Left lung (tissue), 14 donors: ENCODE data around the gene CEACAM19. TPM values are rescaled to one million over a fixed set of nuclear protein-coding genes. Genes with fewer than 3 reads are reported as not detected.
A peak's percentile ranks its signal among the peaks of the same experiment; 100 is the strongest.
"Not testable (repeated sequence)": the region's sequence is repeated elsewhere in the genome, so short reads cannot be mapped to it uniquely, and the experiment has no call there.

Source experiments
- ATAC-seq: fragments of 200-7000 bp; cut with Tn5 transposase; one replicate; pipeline ENCODE4 v1.9.1; 2020; ENCODE audit warnings: moderate library complexity
- DNase-seq, 4 donors: peaks; one replicate each; pipeline ENCODE4 v3.0.0-alpha.2; 2013 to 2020
- H3K27ac ChIP-seq, 2 donors: fragments of 200-600 bp; sonication (generic) in 1 of 2; one replicate each; pipeline versions ENCODE4 v1.5.0 to v1.8.0; 2020 to 2021
- H3K27me3 ChIP-seq, 2 donors: fragments of 200-600 bp; sonication (generic) in 1 of 2; one replicate each; pipeline versions ENCODE4 v1.5.0 to v1.8.0; 2020 to 2021
- H3K36me3 ChIP-seq, 2 donors: fragments of 200-600 bp; sonication (generic) in 1 of 2; one replicate each; pipeline versions ENCODE4 v1.5.0 to v1.8.0; 2020 to 2021
- H3K4me1 ChIP-seq, 2 donors: fragments of 200-600 bp; one replicate each; pipeline ENCODE4 v1.8.0; 2021
- H3K4me3 ChIP-seq, 2 donors: fragments of 200-600 bp; sonication (generic) in 1 of 2; one replicate each; pipeline versions ENCODE4 v1.5.0 to v1.8.0; 2020 to 2021; ENCODE audit warnings: mild to moderate bottlenecking in 1 of 2
- H3K9me3 ChIP-seq, 2 donors: fragments of 200-600 bp; sonication (generic) in 1 of 2; one replicate each; pipeline versions ENCODE4 v1.5.0 to v1.8.0; 2020 to 2021
- CTCF ChIP-seq, 2 donors: fragments of 200-600 bp; sonication (generic) in 1 of 2; IDR thresholded peaks; one replicate each; pipeline versions ENCODE4 v1.5.0 to v1.8.0; 2021; ENCODE audit warnings: antibody characterized with exemption in 2 of 2
- intact Hi-C, 2 donors: fragments of 100-400 bp; cut with DNase I; formaldehyde crosslinking; loops; one replicate each; pipeline versions ENCODE4 v1.11.2 to v1.14.2; 2022
- long read RNA-seq, 12 donors: library from polyadenylated mRNA in 2 of 12; unstranded in 2 of 12; transcript quantifications; one replicate each; pipeline ENCODE4 v2.0.0 and lab custom pipeline, GENCODE V29; 2019 to 2026
- polyA plus RNA-seq, 6 donors: library from polyadenylated mRNA; unstranded; fragments of 120-200 nt; gene quantifications; one replicate each; pipeline ENCODE4 v1.2.1, GENCODE V29; 2013; ENCODE audit not compliant: insufficient read length in 6 of 6
- total RNA-seq, 2 donors: library from RNA; stranded (reverse); fragmentation: NEBNext Ultra II Directional; extraction: Animal tissue kit (Norgen Biotek cat#: 25700); gene quantifications; one replicate each; pipeline ENCODE4 v1.2.1, GENCODE V29; 2021
- donor health status: DM: no; HTN: yes; CAD: no.
- donor health status: DM: no; HTN: no; CAD: no.

The CEACAM19 gene, protein sequence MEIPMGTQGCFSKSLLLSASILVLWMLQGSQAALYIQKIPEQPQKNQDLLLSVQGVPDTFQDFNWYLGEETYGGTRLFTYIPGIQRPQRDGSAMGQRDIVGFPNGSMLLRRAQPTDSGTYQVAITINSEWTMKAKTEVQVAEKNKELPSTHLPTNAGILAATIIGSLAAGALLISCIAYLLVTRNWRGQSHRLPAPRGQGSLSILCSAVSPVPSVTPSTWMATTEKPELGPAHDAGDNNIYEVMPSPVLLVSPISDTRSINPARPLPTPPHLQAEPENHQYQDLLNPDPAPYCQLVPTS
- 1 to 10 TPM; 4.1 to 5.4 TPM for total RNA-seq
- polyA plus RNA-seq = 10 to 100 TPM; 12.8 to 21.9 (median 15.9) TPM
- long read RNA-seq, donor 1 = 0 reads
- long read RNA-seq, donor 2 = 0 reads
- long read RNA-seq, donor 3 = 0 reads
- long read RNA-seq, donor 4, partial matches to known transcripts = 0 of 1 reads
- long read RNA-seq, donor 4, other reads (novel, unspliced or antisense) = 1 of 1 reads
- long read RNA-seq, donor 5, partial matches to known transcripts = 7 of 7 reads
- long read RNA-seq, donor 5, other reads (novel, unspliced or antisense) = 0 of 7 reads
- long read RNA-seq, donor 6 = 0 reads
- long read RNA-seq, donor 7 = 0 reads
- long read RNA-seq, donor 8 = 0 reads
- long read RNA-seq, donor 9 = 0 reads
- long read RNA-seq, donor 10, partial matches to known transcripts = 0 of 1 reads
- long read RNA-seq, donor 10, other reads (novel, unspliced or antisense) = 1 of 1 reads
- long read RNA-seq, donor 11 = 0 reads
- long read RNA-seq, donor 12 = 0 reads

DNA sequence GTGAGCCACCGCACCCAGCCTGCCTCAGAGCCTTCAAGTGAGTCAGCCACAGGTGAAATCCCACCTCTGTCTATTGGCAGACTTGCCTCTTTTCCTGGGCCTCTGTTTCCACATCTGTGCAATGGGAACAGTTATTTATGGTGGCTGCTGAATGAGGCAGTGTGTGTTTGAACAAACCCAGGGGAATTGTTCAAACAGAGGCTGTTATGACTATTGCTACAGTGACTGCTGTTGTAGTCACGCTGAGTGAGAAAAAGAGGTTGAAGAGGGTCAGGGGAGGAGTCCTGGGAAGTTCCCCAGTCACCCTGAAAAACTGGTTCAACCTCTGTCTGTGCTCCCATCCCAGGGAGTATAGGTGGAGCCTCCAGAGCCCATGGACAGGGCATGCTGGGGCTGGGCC is at the start of gene CEACAM19:
TSS of gene CEACAM19 (plus strand) at position 83 of the 400 bp plus-strand sequence. CDS start 450 bp downstream, outside the sequence.
- Histone ChIP-seq H3K27me3 (no peaks in the 10 kb centered on the region), H3K4me1 (no peaks in the 10 kb centered on the region), H3K36me3 (no peaks in the 10 kb centered on the region), H3K27ac (no peak within 1 kb of the TSS), H3K4me3 (no peak within 1 kb of the TSS), H3K9me3 (no peaks in the 10 kb centered on the region)
- DNase-seq (no peak), ATAC-seq (peak; percentile 78)
- intact Hi-C loops = no loop called here
- no peak for TF ChIP-seq CTCF (IDR thresholded peaks at IDR 0.05)

- H3K27ac ChIP-seq = no peak overlapping the region
- no peak overlapping the region for H3K4me3 ChIP-seq
- ATAC-seq (peak; percentile 67), DNase-seq (no peak)
- H3K27me3 ChIP-seq = no peaks in the 10 kb centered on the region
- intact Hi-C loops = no loop called here
- no peaks in the 10 kb centered on the region for H3K36me3 ChIP-seq
- H3K9me3 ChIP-seq = no peaks in the 10 kb centered on the region
- peaks cover 0 to 18% of the 10 kb centered on the region in 2 donors for H3K4me1 ChIP-seq
- no peak for TF ChIP-seq CTCF (IDR thresholded peaks at IDR 0.05)
Measured at GRCh38 chr19:44623080-44623479, 48.2 kb upstream of the CEACAM19 start.

DNA sequence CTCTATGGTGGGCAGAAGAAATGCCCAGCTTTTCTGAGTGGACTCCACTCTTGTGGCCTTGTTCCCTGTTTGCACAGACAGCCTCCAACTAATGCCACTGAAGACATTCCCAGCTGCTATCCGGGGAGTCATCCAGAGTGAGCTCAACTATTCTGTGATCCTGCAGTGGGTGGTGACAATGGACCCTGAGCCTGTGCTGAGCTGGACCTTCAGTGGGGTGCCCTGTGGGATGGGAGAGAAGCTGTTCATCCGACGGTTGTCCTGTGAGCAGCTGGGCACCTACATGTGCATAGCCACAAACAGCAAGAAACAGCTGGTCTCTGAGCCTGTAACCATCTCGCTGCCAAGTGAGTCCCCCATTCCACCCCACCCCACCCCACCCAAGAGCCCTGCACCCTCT is 47.7 kb upstream of the CEACAM19 start:
- H3K4me3 ChIP-seq = no peak overlapping the region
- DNase-seq = no peak
- H3K9me3 ChIP-seq = no peaks in the 10 kb centered on the region
- no peak for ATAC-seq
- no peak for TF ChIP-seq CTCF (IDR thresholded peaks at IDR 0.05)
- intact Hi-C loops = no loop called here
- no peaks in the 10 kb centered on the region for H3K27me3 ChIP-seq
- H3K27ac ChIP-seq = no peak overlapping the region
- peaks cover 0 to 18% of the 10 kb centered on the region in 2 donors for H3K4me1 ChIP-seq
- peaks cover 0 to under 1% of the 10 kb centered on the region in 2 donors for H3K36me3 ChIP-seq

DNA sequence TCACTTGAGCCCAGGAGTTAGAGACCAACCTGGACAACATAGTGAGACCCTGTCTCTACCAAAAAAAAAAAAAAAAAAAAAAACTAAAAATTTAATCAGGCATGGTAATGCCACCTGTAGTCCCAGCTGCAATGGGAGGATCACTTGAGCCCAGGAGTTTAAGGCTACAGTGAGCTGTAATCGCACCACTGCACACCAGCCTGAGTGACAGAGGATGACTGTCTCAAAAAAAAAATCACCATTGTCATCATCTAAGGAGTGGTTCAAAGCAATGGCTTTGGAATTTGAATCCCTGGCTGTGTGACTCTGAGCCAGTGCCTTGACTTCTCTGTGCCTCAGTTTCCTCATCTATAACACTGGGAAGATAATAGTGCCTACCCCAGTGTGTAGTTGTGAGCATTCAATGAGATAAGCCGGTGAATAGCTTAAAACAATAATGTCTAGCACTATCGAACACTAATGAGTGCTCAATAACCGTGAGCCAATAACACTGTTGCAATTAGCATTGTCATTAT is 46.4 kb upstream of the CEACAM19 start:
- H3K4me3 ChIP-seq = no peak overlapping the region
- DNase-seq (no peak), ATAC-seq (no peak)
- H3K27me3 ChIP-seq = no peaks in the 10 kb centered on the region
- no peaks in the 10 kb centered on the region for H3K9me3 ChIP-seq
- TF ChIP-seq CTCF (IDR thresholded peaks at IDR 0.05) = no peak
- intact Hi-C loops = no loop called here
- H3K4me1 ChIP-seq = peaks cover 0 to 18% of the 10 kb centered on the region in 2 donors
- H3K36me3 ChIP-seq = peaks cover 0 to 3% of the 10 kb centered on the region in 2 donors
- H3K27ac ChIP-seq = no peak overlapping the region

- H3K27me3 ChIP-seq, DNase-seq, H3K9me3 ChIP-seq, intact Hi-C loops, H3K27ac ChIP-seq, H3K4me3 ChIP-seq, H3K36me3 ChIP-seq, ATAC-seq: not testable (repeated sequence)
- peaks cover 0 to 18% of the 10 kb centered on the region in 2 donors for H3K4me1 ChIP-seq
Measured at GRCh38 chr19:44625637-44626036, 45.6 kb upstream of the CEACAM19 start.
